Retinal pigment epithelial cell (primary cell): ENCODE data around the gene ADAP1.

Experiments used
- DNase-seq: peaks from one replicate; pipeline ENCODE4 v3.0.0-alpha.2; 2010; ENCODE audit warnings: low read depth
- H3K4me3 ChIP-seq: 2 replicates; pipeline ENCODE4 v1.5.1; 2011; ENCODE audit warnings: mild to moderate bottlenecking, low read length, control low read depth, moderate library complexity
- TF ChIP-seq, protein P1 (sequence below): conservative IDR thresholded peaks from 2 replicates; pipeline ENCODE4 v1.5.1; 2011; ENCODE audit warnings: low read depth, low read length, control low read depth, inconsistent platforms

The ADAP1 gene

GRCh38 chr7:898855-899681 lies 55.4 kb downstream of the ADAP1 start:
- H3K4me3 ChIP-seq: no peak overlapping the region
- TF ChIP-seq, protein P1, sequence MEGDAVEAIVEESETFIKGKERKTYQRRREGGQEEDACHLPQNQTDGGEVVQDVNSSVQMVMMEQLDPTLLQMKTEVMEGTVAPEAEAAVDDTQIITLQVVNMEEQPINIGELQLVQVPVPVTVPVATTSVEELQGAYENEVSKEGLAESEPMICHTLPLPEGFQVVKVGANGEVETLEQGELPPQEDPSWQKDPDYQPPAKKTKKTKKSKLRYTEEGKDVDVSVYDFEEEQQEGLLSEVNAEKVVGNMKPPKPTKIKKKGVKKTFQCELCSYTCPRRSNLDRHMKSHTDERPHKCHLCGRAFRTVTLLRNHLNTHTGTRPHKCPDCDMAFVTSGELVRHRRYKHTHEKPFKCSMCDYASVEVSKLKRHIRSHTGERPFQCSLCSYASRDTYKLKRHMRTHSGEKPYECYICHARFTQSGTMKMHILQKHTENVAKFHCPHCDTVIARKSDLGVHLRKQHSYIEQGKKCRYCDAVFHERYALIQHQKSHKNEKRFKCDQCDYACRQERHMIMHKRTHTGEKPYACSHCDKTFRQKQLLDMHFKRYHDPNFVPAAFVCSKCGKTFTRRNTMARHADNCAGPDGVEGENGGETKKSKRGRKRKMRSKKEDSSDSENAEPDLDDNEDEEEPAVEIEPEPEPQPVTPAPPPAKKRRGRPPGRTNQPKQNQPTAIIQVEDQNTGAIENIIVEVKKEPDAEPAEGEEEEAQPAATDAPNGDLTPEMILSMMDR: no peak
- no peak for DNase-seq

DNA sequence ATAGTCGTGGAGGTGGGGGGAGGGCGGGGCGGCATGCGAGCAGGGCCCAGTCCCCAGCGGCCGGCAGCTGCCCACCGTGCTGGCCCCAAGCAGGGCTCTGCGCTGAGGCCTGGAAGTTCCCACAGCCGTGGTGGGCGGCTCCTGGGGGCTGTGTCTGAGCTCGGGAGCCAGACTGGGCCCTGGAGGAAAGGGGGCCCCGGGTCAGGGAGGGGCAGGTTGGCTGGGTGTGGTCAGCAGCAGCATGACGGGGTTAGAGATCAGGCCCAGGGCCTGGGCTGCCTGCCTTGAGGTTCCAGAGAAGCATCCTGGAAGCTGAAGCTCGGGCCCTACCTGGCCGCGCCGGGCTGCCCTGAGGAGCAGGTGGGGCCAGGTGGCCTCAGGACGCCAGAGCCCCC lies 56.0 kb downstream of the ADAP1 start:
- TF ChIP-seq, protein P1: no peak
- no peak for DNase-seq
- H3K4me3 ChIP-seq: no peak overlapping the region

- TF ChIP-seq, protein P1: no peak
- no peak for DNase-seq
- H3K4me3 ChIP-seq: no peak overlapping the region
Measured at GRCh38 chr7:897771-898376, 56.6 kb downstream of the ADAP1 start.

- TF ChIP-seq, protein P1: no peak
- H3K4me3 ChIP-seq: no peak overlapping the region
- no peak for DNase-seq
Measured at GRCh38 chr7:897086-897485, 57.4 kb downstream of the ADAP1 start.

GRCh38 chr7:896346-897075 lies 58.0 kb downstream of the ADAP1 start:
- H3K4me3 ChIP-seq: no peak overlapping the region
- DNase-seq: no peak
- TF ChIP-seq, protein P1: no peak

DNA sequence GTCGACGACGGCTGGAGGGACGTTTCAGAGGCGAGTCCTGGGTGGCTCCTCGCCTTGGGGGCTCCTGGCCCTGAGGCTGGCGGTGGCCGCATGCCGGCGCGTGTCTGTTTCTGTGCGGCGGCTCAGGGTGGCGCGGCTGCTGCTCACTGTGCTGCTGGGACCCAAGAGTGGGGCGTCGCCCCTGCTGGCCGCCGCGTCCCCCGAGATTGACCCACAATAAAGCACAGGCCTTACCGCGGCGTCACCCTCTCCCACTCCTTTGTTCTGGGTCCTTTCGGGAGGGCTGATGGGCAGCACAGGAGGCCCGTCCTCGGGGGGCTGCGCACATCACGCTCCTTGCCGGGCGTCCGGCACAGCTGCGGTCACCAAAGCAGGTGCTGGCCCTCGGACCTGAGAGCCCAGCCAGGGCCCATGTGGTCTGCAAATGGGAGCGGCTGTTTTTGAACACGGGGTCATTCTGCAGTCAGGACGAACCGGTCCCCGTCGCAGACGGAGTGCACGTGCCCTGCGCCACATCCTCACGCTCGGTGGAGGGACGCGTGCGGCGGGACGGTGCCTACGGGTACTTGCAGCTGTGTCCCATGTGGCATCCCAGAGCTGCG lies 58.9 kb downstream of the ADAP1 start:
- TF ChIP-seq, protein P1: no peak
- H3K4me3 ChIP-seq: no peak overlapping the region
- DNase-seq: no peak
